SH-SY5Y (cell line): ENCODE data around the gene DLGAP1.

ENCODE experiments used
- GATA2 ChIP-seq: IDR thresholded peaks from 2 replicates; pipeline ENCODE4 v1.6.1; 2011; ENCODE audit warnings: mild to moderate bottlenecking, low read depth, low read length
- GATA3 ChIP-seq: IDR thresholded peaks from 2 replicates; pipeline ENCODE4 v1.6.1; 2011; ENCODE audit warnings: low read depth, mild to moderate bottlenecking, low read length, moderate library complexity

GRCh38 chr18:3608488-3608887 lies 846.6 kb downstream of the DLGAP1 start:
- TF ChIP-seq GATA2: no peak
- TF ChIP-seq GATA3: no peak
